H9 (cell line): Measurements from ENCODE around the gene ING5. TPM values are rescaled to one million over a fixed set of nuclear protein-coding genes. Genes with fewer than 3 reads are reported as not detected.

Experiments
- DNase-seq: peaks from one replicate; pipeline ENCODE4 v3.0.0-alpha.2; 2017
- H2AFZ ChIP-seq: one replicate; pipeline ENCODE4 v1.6.1; 2013; ENCODE audit warnings: mild to moderate bottlenecking, low read length, control low read depth, moderate library complexity
- H2AK5ac ChIP-seq: 2 replicates; pipeline ENCODE4 v1.6.1; 2013; ENCODE audit warnings: low read length, control low read depth, mixed read lengths; ENCODE audit not compliant: insufficient read length
- H2BK120ac ChIP-seq: one replicate; pipeline ENCODE4 v1.6.1; 2013; ENCODE audit warnings: low read depth, mild to moderate bottlenecking, low read length, control low read depth, inconsistent platforms; ENCODE audit not compliant: poor library complexity, severe bottlenecking
- H2BK12ac ChIP-seq: 2 replicates; pipeline ENCODE4 v1.6.1; 2013; ENCODE audit warnings: low read length, control low read depth, mixed read lengths, low read depth; ENCODE audit not compliant: insufficient read length
- H2BK15ac ChIP-seq: 2 replicates; pipeline ENCODE4 v1.6.1; 2013; ENCODE audit warnings: low read depth, low read length, control low read depth
- H2BK20ac ChIP-seq: one replicate; pipeline ENCODE4 v1.6.1; 2013; ENCODE audit warnings: low read depth, mild to moderate bottlenecking, low read length, control low read depth, inconsistent platforms; ENCODE audit not compliant: poor library complexity, severe bottlenecking
- H2BK5ac ChIP-seq: 2 replicates; pipeline ENCODE4 v1.6.1; 2013; ENCODE audit warnings: low read length, control low read depth, mixed read lengths; ENCODE audit not compliant: insufficient read length
- H3K14ac ChIP-seq: 2 replicates; pipeline ENCODE4 v1.6.1; 2013; ENCODE audit warnings: low read length, control low read depth; ENCODE audit not compliant: insufficient read depth
- H3K18ac ChIP-seq: 2 replicates; pipeline ENCODE4 v1.6.1; 2013; ENCODE audit warnings: low read depth, mild to moderate bottlenecking, mixed read lengths, low read length, control low read depth; ENCODE audit not compliant: insufficient read length
- H3K23ac ChIP-seq: 2 replicates; pipeline ENCODE4 v1.6.1; 2013; ENCODE audit warnings: low read length, control low read depth, mixed read lengths, low read depth; ENCODE audit not compliant: insufficient read length
- H3K23me2 ChIP-seq: 2 replicates; pipeline ENCODE4 v1.6.1; 2013; ENCODE audit warnings: low read depth, mild to moderate bottlenecking, mixed read lengths, low read length, control low read depth; ENCODE audit not compliant: insufficient read length, poor library complexity, severe bottlenecking
- H3K27ac ChIP-seq: 2 replicates; pipeline ENCODE4 v1.5.1; 2013; ENCODE audit warnings: low read length, control low read depth, mixed read lengths, low read depth; ENCODE audit not compliant: insufficient read length
- H3K27me3 ChIP-seq: 2 replicates; pipeline ENCODE4 v1.6.1; 2013; ENCODE audit warnings: low read length, control low read depth, inconsistent platforms; ENCODE audit not compliant: insufficient read depth
- H3K4ac ChIP-seq: 2 replicates; pipeline ENCODE4 v1.6.1; 2013; ENCODE audit warnings: low read depth, mild to moderate bottlenecking, control low read depth, inconsistent platforms, low read length, moderate library complexity
- H3K4me1 ChIP-seq: 2 replicates; pipeline ENCODE4 v1.6.1; 2013; ENCODE audit warnings: low read length, control low read depth, inconsistent platforms; ENCODE audit not compliant: insufficient read depth
- H3K4me2 ChIP-seq: 2 replicates; pipeline ENCODE4 v1.6.1; 2013; ENCODE audit warnings: low read length, control low read depth, mixed read lengths; ENCODE audit not compliant: insufficient read length, insufficient read depth
- H3K56ac ChIP-seq: 2 replicates; pipeline ENCODE4 v1.6.1; 2013; ENCODE audit warnings: low read depth, mild to moderate bottlenecking, mixed read lengths, low read length, control low read depth; ENCODE audit not compliant: insufficient read length
- H3K79me1 ChIP-seq: 2 replicates; pipeline ENCODE4 v1.6.1; 2013; ENCODE audit warnings: low read depth, mild to moderate bottlenecking, moderate library complexity, low read length, control low read depth, inconsistent platforms; ENCODE audit not compliant: insufficient read depth, poor library complexity, severe bottlenecking
- H3K79me2 ChIP-seq: 2 replicates; pipeline ENCODE4 v1.6.1; 2013; ENCODE audit warnings: low read length, control low read depth, inconsistent platforms; ENCODE audit not compliant: insufficient read depth
- H3K9ac ChIP-seq: 2 replicates; pipeline ENCODE4 v1.6.1; 2013; ENCODE audit warnings: low read length, control low read depth, mixed read lengths; ENCODE audit not compliant: insufficient read length; ENCODE audit errors: extremely low read depth
- H3K9me3 ChIP-seq: one replicate; pipeline ENCODE4 v1.6.1; 2013; ENCODE audit warnings: low read depth, low read length, inconsistent platforms; ENCODE audit not compliant: control insufficient read depth
- H3T11ph ChIP-seq: one replicate; pipeline ENCODE4 v1.6.1; 2013; ENCODE audit warnings: mild to moderate bottlenecking, low read length, control low read depth, inconsistent platforms
- H4K20me1 ChIP-seq: one replicate; pipeline ENCODE4 v1.6.1; 2013; ENCODE audit not compliant: control insufficient read depth, insufficient read length, insufficient read depth
- H4K5ac ChIP-seq: 2 replicates; pipeline ENCODE4 v1.6.1; 2013; ENCODE audit warnings: low read depth, mild to moderate bottlenecking, mixed read lengths, low read length, control low read depth; ENCODE audit not compliant: insufficient read length
- H4K8ac ChIP-seq: replicated peaks from 2 replicates; pipeline ENCODE4 v1.6.1; 2013; ENCODE audit warnings: low read length, control low read depth, mixed read lengths, low read depth; ENCODE audit not compliant: insufficient read length
- H4K91ac ChIP-seq: 2 replicates; pipeline ENCODE4 v1.6.1; 2013; ENCODE audit warnings: low read depth, mild to moderate bottlenecking, moderate library complexity, mixed read lengths, low read length, control low read depth; ENCODE audit not compliant: insufficient read length
- H3K27ac Mint-ChIP-seq, 3 experiments: 2 replicates in 2 of 3; 3 replicates in 1 of 3; pipeline ENCODE4 v1.8.0; 2020 to 2021; ENCODE audit warnings: mixed read lengths in 3 of 3, mild to moderate bottlenecking in 1 of 3, moderate library complexity in 1 of 3
- H3K27me3 Mint-ChIP-seq: 2 replicates; pipeline ENCODE4 v1.8.0; 2021; ENCODE audit warnings: low read depth, mild to moderate bottlenecking, moderate library complexity, mixed read lengths
- H3K36me3 Mint-ChIP-seq, 3 experiments: 2 replicates in 2 of 3; 3 replicates in 1 of 3; pipeline ENCODE4 v1.8.0; 2020 to 2021; ENCODE audit warnings: low read depth in 3 of 3, mixed read lengths in 3 of 3; ENCODE audit not compliant: insufficient read depth in 1 of 3
- H3K4me1 Mint-ChIP-seq, 2 experiments: 2 replicates each; pipeline ENCODE4 v1.8.0; 2020; ENCODE audit warnings: mixed read lengths in 2 of 2
- H3K4me3 Mint-ChIP-seq, 2 experiments: 2 replicates in 1 of 2; 3 replicates in 1 of 2; pipeline ENCODE4 v1.8.0; 2020 to 2021; ENCODE audit warnings: mild to moderate bottlenecking in 2 of 2, mixed read lengths in 2 of 2, moderate library complexity in 1 of 2
- H3K9me3 Mint-ChIP-seq, 2 experiments: 2 replicates in 1 of 2; 3 replicates in 1 of 2; pipeline ENCODE4 v1.8.0; 2020; ENCODE audit warnings: mild to moderate bottlenecking in 2 of 2, mixed read lengths in 2 of 2, moderate library complexity in 1 of 2
- CTCF ChIP-seq: fragments of 200-600 bp; sonication (generic); conservative IDR thresholded peaks from 3 replicates; pipeline ENCODE4 v1.8.0; 2021; ENCODE audit warnings: antibody characterized with exemption, mild to moderate bottlenecking
- WGBS: extraction: QIAGEN DNeasy Blood & Tissue Kit; methylation state at CpG from one replicate; pipeline ENCODE4 v1.1.7; 2013; ENCODE audit warnings: missing lambda C conversion rate, low lambda C conversion rate, mixed read lengths; ENCODE audit not compliant: insufficient read length; ENCODE audit errors: extremely low coverage; 5-methylcytosine and 5-hydroxymethylcytosine counted together
- total RNA-seq: library from RNA; stranded (reverse); gene quantifications from 2 replicates; pipeline ENCODE4 v1.2.1, GENCODE V29; 2021

ING5 gene
- total RNA-seq, 1 experiment from 2014 or later = 66.0 TPM

GRCh38 chr2:241678307-241678706 lies 23.5 kb upstream of the ING5 start:
- no peak overlapping the region for H3K27ac ChIP-seq
- no peak overlapping the region for H3T11ph ChIP-seq
- Mint-ChIP-seq H3K27ac (no peak overlapping the region), H3K27me3 (no peaks in the 10 kb centered on the region), H3K4me1 (peaks cover 0 to 2% of the 10 kb centered on the region in 2 experiments; a peak in 2 of 4 replicates), H3K36me3 (peaks cover 33 to 81% (median 71%) of the 10 kb centered on the region in 3 experiments), H3K4me3 (no peak overlapping the region), H3K9me3 (no peaks in the 10 kb centered on the region)
- H3K23me2 ChIP-seq = no peaks in the 10 kb centered on the region
- H3K79me1 ChIP-seq = no peaks in the 10 kb centered on the region
- TF ChIP-seq CTCF = no peak
- H3K4me1 ChIP-seq = no peaks in the 10 kb centered on the region
- no peak overlapping the region for H2AFZ ChIP-seq
- no peak overlapping the region for H3K9ac ChIP-seq
- H3K18ac ChIP-seq = no peak overlapping the region
- H3K27me3 ChIP-seq = no peaks in the 10 kb centered on the region
- H3K23ac ChIP-seq = no peak overlapping the region
- no peaks in the 10 kb centered on the region; the same call in 1 of the 2 replicates for H3K79me2 ChIP-seq
- H4K91ac ChIP-seq = no peak overlapping the region
- no peak overlapping the region for H4K8ac ChIP-seq
- H4K5ac ChIP-seq = no peak overlapping the region
- no peaks in the 10 kb centered on the region for H3K9me3 ChIP-seq
- WGBS = no CpG with 5 or more reads among the region's 18 CpGs
- no peak overlapping the region for H3K4ac ChIP-seq
- no peak overlapping the region for H3K56ac ChIP-seq
- H3K14ac ChIP-seq = no peak overlapping the region
- H2BK5ac ChIP-seq = no peak overlapping the region
- no peak overlapping the region for H2BK20ac ChIP-seq
- no peak overlapping the region for H2BK12ac ChIP-seq
- no peak overlapping the region for H2AK5ac ChIP-seq
- no peaks in the 10 kb centered on the region for H4K20me1 ChIP-seq
- no peak overlapping the region for H3K4me2 ChIP-seq
- no peak for DNase-seq
- H2BK120ac ChIP-seq = no peak overlapping the region
- H2BK15ac ChIP-seq = no peak overlapping the region
